GM19351 (cell line): ENCODE measurements around the gene SOX1.

Experiments used
- ATAC-seq: cut with Tn5 transposase; IDR thresholded peaks from one replicate; pipeline ENCODE4 v1.9.1; 2021; ENCODE audit warnings: mild to moderate bottlenecking, moderate library complexity; ENCODE audit not compliant: unreplicated experiment

Gene SOX1

DNA sequence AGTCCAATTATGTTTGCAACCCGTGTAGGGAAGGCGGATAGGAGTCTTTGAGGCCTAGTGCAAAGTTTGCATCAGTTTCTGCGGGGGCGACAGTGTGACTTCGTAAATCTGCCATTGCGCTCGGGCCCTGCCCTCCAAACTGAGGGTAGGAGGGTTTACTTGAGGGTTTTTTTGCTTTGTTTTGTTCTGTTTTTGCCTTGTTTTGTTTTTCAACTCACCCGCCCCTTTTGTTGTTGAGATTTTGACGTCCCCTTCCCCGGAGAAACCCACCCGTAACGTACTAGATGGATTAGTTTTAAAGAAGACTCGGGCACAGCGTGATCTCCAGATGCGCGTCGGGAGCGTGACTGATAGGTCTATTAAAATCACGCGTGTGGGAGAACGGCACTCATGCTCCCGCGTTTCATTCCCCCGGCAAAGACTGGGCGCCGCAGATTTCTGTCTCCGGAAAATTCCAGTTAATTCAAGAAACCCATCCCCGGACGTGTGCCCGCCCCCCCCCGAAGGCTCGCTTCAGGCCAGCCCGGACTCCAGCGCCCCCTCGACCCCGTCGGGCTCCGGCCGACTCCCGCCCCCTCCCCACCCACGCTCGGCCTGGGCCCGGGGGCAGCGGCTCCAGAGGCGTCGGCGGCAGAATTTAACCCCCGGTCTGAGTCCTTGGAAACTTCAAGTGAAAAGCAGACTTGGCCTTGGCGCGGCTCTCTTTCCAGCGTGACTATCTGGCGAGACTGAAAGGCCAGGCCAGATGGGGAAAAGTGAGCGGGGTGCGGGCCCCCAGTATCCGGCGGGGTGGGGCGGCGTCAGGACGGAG is 5.0 kb downstream of the SOX1 start:
- no peak for ATAC-seq

DNA sequence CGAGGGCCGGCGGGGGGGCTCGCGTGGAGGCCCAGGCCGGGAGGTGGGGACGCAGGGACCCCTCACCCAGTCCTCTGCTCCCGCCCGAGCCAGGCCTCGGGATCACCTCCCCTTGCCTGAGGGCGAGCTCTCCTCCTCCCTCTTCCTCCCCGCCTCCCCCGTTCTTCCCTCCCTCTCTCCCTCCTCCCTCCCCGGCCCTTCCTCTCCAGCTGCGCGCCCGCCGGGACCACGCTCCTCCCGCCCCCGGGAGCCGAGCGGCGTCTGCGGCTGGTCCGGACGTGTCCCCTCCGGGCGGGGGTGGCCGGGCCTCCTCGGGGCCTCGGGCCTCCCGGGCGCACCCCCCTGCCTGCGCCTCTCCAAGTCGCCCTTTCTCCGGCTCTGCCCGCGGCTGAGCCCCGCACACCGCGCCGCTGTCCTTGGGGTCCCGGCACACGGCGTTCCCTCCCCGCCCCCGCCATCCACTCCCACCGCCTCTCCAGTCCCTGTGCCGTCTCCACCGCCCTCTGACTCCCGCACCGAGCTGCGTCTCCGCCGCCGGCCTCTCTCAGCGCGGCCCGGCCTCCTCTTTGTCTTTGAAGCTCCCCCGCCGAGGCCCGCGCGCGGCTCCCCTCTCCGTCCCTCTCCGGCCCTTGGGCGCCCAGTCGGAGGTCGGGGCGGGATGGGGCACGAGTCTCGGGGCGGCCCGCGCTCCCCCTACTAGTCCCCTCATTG is 5.7 kb downstream of the SOX1 start:
- no peak for ATAC-seq

DNA sequence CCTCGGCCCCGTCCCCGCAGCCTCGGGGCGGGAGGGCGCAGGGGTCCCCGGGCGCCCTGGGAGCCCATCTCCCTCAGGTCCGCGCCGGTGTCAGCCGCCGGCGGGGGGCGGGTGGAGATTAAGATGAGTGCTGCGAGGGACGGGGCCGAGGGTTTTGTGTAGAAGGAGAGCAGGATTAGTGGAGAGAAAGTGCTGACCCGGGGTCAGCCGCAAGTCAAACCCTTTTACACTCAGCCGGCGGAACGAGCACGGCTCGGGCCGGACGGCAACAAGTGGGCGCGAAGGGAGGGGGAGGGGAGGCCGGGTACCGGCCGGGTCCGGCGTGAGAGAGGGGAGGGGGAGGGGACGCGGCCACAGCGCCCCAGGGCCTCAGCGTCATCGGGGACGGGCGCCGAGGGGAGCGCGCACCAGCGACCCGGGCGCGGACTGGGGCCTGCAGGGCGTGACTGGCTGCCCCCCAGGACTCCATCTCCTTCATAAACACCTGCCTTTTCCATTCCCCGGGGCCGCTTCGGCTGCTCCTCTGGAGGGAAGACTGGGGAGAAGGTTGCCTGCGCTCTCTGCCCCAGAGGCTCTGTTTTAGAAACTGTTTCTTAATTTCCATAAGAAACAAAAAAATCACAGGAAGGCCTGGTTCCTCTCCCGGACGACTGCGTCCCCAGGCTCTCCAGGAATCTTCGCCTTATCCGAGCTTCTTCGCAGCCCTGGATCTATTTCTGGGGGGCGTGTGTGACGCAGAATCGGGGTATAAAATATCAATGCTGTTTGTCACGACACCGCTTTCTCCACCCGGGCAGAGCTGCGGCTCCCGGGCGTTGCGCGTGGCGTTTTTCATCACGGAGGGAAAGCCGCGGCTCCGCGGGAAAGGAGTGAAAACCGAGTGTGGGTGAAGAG is 6.5 kb downstream of the SOX1 start:
- ATAC-seq: no peak

DNA sequence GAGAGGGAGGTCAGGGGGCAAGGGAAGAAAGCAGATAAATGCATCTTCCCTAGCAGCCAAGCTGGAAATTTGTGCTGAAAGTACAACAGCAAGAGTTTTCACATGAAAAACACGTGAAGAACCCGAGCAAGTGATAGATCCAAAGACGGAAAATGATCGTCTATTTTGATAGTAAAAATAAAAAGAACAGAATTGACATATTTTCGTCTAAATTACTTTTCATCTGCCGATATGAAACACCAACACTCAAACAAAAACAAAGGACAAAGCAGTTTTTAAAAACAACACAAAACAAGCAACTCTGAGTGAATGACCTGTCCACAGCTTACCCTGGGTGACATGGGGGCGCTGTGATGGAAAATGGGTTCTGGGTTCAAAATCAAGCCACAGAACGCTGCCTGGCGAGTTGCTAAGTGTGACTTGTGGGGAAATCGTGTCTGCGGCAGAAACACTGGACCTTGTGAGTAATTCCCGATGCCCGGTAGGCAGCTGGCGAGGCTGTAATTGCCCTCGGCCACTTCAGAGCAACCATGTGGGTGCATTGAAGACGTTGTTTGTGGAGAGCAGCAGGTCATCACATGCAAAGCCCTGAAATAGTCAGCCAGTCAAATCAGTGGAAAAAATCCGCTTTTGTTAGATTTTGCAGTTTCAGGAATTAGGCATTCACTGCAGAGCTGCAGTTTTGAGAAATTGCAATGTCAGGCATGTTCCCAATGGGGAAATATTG is 7.4 kb downstream of the SOX1 start:
- ATAC-seq: no peak

DNA sequence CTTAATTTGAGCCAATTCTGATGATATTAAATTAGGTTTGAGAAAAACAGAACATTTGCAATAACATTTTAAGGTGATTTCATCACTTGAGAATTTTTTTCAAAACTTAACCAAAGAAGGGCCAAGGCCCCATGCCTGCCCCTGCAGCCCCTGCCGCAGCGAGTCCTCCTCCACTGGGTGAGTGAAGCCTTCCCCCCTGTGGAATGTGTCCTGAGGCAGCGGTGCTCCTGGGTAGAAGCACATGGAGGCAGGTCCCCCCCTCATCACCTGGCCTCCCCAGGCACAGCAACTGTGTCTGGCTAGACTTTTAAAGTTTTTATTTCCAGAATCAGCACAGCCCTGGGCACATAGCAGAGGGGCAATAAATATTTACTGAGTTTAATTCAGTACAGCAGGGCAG is 10.8 kb downstream of the SOX1 start:
- no peak for ATAC-seq

DNA sequence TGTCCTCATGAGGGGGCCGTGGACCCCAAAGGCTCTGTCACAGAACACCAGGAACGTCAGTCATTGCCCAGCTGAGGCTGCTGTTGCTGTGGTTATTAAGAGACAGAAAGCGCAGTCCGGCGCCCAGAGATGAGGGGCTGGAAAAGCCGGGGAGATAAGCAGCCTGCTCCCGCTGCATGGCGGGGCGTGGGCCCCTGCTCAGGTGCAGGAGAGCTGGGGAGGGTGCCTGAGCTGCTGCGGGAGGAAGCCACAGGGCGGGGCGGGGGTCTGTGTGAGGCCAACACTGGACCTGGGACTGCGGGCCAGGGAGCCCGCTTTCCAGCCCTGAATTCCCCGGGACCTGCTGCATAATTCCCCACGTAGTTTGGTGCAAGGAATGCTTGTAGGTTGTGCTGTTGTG is 11.3 kb downstream of the SOX1 start:
- ATAC-seq: no peak

DNA sequence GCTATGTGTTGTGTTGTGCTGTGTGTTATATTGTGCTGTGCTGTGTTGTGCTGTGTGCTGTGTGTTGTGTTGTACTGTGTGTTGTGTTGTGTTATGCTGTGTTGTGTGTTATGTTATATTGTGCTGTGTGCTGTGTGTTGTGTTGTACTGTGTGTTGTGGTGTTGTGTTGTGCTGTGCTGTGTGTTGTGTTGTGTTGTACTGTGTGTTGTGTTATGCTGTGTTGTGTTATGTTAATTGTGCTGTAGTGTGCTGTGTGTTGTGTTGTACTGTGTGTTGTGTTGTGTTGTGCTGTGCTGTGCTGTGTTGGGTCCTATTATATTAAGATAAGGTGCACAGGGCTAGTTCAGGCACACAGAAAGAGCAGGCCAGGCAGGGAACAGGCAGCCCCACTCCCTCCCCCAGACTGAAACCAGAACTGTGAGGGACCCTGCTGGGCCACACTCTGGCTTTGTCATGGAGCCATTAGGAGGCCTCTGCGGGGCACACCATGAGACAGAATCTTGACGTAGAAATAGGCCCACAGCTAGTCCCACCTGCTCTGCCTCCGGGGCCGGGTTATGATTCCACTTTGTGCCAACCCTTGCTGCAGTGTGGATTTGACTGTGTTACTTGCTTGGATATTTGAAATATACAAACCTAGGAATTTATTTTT is 12.1 kb downstream of the SOX1 start:
- ATAC-seq: no peak

DNA sequence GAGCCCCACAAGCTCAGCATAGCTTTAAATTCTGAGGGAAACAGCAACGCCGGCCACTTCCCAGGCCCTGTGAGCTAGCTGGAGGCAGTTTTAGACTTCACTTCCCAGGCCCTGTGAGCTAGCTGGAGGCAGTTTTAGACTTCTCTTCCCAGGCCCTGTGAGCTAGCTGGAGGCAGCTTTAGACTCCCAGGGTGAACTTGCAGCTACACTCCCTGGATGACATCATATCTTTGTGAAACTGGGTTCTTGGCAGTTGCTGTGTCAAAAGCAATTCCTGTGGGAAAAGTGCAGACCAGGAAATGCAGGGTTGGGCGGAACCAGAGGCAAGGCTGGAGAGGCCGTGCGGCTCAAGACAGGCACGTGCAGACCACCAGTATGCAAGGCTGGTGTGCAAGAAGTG is 12.7 kb downstream of the SOX1 start:
- no peak for ATAC-seq

DNA sequence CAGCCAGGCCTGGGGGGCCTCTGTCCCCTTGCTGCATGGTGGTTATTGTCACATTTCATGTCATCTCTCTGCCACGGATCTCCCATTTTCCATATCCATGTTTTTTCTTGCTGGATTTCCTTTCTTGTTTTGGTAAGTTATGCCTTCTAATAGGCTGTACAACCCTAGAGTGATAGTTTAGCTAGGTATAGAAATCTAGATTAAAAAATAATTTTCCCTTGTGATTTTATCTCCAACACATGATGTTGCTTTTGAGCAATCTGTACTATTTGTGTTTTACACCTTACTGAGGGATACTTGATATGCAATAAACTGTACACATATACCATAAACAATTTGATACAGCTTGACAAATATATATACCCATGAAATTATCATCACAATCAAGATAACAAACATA is 17.0 kb downstream of the SOX1 start:
- no peak for ATAC-seq

DNA sequence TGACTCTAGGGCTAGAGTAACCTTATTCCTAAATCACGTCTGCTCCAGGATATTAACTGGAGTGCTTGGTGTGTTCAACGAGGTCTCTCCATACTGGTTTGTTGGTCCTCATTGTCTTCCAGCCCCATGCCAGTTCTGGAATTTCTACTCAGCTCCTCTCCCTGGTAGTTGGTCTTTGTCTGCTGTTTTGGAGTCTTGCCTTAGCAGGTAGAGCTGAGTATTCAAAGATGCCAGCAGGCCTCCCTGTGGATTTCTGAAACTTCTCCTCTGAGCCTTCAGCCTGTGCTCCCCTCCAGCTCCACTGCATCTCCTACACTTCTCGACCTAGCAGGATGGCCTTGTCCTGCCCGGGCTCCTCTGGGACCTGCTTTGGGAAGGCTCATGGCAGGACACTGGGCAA is 25.5 kb downstream of the SOX1 start:
- ATAC-seq: no peak

DNA sequence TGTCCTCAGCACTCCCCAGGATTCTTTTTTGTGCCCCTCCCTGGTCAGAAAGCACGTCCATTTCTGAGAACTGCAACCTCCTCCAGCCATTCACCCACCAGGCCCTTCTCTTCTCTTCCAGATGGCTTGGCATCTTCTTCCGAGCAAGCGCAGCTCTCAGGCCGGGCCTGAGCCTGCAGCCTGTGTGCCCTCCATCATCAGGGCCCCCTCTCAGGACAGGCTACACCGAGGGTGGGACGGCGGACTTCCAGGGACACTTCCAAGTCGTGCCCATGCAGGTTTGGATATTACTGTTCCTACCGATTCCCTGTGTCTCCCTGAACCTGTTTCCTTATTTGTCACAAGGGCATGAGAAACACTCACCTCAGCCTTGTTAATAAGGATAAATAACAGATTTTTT is 28.4 kb downstream of the SOX1 start:
- ATAC-seq: no peak

DNA sequence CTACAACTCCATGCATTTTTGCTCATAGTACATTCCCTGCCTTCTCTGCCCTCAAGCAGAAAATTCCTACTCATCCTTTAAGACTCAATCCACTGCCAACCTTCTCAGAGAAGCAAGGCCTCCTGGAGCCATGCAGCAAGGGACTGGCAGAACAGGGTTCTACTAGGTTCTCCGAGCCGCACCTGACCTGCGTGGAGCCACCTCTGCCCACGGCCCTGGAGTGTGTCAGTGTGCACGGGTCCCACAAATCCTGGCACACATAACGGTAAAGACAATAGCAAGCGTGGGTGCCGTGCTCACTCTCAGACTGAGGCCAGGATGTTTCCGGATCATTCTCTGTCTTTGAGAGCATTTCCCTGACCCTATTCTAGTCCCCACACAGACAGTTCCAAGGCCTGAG is 30.0 kb downstream of the SOX1 start:
- no peak for ATAC-seq

DNA sequence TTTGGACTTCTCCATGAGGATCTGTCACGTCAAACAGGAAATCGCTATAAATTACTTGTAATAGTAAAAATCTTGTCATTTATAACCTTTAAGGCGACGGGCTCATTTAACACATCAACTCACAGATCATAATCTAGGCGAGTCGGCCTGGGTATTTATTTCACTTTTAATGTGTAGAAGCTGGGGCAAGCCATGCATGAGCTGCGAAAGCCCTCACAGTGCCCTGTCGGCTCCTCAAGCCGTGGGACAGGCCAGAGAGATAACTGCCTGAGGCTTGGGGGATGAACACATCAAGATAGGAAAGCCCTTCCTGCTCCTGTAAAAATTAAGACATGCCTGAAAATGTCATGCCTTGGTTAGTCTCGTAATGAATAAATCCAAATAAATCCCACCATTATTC is 30.8 kb downstream of the SOX1 start:
- no peak for ATAC-seq

DNA sequence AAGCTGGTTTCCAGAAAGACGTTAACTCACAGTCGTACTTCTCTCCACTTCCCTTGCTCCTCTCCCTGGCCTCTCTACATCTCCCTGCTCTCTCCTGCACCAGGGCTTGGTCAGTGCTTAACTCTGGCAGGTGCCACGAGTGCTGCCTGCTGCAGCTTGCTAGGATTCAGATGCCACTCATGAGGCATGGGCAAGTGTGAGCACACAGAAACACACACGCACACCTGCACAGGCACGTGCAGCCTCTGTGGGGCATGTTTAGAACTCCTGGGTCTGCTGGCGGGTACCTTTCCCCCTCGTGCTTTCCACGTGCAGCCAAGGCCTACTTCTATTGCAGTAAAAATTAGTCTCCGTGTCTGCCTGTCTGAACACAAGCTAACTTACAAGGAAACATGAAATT is 31.8 kb downstream of the SOX1 start:
- ATAC-seq: no peak

DNA sequence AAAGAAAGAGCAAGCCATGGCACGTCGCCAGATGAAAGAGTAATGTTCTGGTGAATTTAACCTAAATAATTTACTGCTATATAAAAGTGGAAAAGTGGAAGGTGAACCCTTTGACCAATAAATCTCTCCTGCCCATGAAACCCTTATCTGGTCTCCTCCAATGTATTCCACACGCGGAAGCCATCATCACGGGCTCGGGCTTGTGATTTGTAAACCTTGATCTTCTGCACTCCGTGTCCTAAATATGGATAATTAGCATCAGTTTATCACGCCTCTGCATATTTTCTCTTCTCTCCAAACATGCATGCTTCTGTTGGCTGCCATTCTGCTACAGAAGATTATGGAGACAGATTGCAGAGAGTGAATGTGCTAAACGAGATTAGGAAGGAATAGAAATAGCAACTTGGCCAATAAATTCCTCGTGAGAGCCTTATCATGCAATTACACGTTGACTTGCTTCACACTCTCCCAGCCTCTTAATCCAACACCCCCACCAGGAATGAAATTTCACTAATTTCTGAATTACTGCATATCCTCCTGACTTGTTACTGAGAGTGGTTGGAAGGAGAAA is 34.5 kb downstream of the SOX1 start:
- no peak for ATAC-seq

DNA sequence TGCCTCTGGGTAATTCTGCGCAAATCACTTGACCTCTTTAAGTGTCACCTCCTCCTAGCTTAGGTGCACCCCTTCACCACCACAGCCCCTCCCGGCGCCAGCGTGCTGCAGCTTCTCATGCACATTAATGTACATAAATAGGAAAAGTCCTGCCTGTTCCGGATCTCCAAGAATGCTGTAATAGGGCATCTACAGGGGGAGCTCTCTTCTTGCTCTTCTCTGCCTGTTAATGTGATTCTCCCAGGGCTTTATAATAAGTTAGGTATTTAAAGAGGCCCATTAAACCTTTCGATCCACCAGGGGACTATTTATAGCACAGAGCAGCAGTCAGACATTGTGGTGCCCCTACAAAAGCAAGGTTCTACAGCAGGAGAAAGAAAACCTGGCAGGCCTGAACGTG is 35.3 kb downstream of the SOX1 start:
- ATAC-seq: no peak

DNA sequence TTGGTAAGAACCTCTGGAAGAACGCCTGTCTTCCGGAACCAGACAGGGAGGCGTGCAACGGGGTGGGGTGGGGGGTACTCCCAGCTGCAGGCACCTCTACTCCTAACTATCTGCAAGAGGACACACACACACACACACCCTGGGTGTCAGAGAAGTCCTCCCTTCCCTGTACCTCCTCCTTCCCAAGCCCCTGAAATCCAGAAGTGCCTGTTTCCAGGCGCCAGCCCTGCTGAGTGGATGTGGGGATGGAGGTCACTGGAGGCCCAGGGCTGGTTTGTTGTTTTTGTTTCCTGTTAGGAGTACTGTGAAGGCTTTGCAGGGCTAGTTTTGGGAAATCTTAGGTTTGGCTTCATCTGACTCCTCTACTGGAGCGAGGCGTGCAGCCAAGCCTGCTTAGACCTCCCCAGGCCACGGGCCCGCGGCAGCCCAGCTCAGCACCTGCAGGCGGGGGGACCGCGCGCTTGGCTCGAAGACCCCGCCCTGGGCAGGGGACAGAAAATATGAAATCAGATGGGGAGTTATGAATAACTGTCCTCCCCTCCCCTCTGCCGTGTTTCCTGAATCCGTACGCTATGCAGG is 36.4 kb downstream of the SOX1 start:
- ATAC-seq: no peak

DNA sequence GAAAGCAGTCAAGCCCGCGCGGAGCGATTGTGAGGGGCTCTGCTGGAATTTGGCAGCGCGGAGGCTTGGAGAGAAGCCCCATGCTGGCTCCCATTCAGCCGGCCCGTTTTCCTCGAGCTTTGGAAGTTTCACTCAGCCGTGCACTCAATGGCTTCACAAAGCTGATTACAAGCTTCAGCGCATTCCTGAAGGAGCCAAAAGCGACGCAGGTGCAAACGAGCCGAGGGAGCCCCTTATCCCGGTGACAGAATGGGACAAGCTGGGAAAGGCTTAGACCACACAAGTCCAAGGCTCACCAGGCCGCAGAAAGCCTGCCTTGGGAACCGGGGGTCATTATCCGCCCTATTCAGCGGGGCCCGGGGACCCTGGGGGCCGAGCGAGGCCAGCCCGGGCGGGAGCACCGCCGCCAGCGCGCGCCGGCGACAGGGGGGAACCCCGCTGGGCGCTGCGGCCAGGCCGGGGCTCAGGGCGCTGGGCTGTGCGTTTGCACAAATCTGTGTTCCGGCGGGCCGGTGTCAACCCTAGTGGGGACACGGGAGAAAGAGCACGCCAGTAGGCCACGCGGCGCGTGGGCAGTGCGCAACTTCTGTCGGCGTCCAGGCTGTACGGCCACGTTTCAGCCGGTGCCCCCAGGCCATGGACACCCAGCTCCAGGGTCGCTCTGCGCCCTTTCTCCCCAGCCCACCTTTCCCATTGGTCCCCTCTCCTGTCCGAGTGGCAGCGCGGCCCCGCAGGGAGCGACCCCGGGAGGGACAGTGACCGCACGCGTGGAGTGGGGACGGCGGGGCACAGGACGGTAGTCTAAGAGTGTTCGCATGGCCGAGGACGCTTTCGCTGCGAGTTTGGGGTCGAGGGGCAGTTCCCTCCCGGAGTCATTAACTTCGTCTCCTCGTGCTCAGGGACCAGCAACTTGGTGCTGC is 37.3 kb downstream of the SOX1 start:
- ATAC-seq: no peak

DNA sequence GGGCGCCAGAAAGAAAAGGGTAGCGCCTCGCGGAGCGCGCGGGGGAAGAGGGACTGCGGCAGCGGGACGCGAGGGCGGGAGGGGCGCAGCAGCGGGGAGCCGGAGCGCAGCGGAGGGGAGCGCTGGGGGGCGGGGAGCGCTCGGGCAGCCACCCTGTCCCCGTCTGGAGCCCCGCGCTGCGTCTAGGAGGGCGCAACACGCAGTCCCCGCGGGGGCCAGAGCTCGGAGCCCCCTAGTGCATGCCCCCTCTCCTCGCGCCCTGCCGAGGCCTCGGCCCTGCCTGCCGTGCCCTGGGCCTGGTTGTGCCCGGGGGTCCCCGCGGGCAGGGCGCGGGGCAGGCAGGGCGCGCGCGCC is 37.9 kb downstream of the SOX1 start:
- no peak for ATAC-seq
